HG02571 (cell line): ENCODE measurements around the gene EVL.
A peak's percentile ranks its signal among the peaks of the same experiment; 100 is the strongest.
"Not testable (repeated sequence)": the region's sequence is repeated elsewhere in the genome, so short reads cannot be mapped to it uniquely, and the experiment has no call there.

Experiments used
- ATAC-seq: cut with Tn5 transposase; IDR thresholded peaks from one replicate; pipeline ENCODE4 v1.9.1; 2021; ENCODE audit warnings: mild to moderate bottlenecking, moderate library complexity; ENCODE audit not compliant: unreplicated experiment

EVL gene, protein sequence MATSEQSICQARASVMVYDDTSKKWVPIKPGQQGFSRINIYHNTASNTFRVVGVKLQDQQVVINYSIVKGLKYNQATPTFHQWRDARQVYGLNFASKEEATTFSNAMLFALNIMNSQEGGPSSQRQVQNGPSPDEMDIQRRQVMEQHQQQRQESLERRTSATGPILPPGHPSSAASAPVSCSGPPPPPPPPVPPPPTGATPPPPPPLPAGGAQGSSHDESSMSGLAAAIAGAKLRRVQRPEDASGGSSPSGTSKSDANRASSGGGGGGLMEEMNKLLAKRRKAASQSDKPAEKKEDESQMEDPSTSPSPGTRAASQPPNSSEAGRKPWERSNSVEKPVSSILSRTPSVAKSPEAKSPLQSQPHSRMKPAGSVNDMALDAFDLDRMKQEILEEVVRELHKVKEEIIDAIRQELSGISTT

DNA sequence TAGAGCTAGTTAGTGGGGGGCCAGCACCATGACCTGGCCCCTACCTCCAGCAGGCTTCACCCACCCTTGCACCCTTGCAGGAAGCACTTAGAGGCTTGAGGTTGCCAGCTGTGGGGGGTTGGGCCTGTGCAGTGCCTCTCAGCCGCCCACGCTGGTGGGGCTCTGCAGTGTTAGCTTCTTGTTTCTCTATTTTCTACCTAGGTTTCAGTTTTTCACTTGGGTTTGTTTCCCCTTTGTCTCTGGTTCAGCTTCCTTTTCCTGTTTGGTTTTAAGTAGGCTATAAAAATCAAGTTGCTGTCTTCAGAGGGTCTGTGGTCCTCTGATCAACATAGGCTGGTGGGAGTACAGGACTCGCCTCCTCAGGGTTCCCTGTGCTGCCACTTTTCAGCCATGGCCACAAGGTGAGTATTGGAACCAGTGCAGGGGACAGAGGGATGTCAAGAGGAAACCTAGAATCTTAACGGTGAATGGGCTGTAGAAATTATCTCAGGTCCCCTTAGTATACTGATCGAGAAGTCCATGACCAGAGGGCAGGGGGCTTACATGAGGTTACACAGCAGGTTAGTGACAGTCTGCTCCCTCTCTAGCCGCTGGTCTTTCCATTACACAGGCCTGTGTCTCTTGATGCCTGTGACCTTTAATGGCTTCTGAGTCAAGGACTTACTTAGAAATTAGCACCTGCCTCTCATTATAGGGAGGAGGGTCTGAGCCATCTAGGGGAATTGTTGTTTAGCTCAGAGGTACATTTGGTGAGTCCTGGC, at the start of gene EVL:
Gene EVL (plus strand): TSS at position 312 of the 761 bp plus-strand sequence. CDS start 79 bp downstream, at position 391.
- peak; percentile 42 for ATAC-seq

DNA sequence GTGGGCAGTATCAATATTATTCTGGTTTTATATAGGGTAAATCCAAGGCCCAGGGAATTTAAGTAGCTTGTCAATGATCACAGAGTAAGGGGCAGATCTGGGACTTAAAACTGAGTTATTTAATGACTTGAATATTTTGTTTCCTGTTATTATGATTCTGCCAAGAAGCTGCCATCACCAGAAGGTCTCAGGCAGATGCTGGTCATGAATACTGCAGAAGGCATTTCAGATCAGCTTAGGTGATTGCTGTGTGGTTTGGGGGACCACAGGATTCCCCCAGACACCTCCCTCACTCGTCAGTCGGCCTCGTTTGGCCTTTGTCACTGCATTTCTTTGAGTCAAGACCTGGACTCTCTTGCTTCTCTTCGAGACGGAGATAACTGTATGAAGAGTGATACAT, 47.7 kb upstream of the EVL start:
- no peak for ATAC-seq

DNA sequence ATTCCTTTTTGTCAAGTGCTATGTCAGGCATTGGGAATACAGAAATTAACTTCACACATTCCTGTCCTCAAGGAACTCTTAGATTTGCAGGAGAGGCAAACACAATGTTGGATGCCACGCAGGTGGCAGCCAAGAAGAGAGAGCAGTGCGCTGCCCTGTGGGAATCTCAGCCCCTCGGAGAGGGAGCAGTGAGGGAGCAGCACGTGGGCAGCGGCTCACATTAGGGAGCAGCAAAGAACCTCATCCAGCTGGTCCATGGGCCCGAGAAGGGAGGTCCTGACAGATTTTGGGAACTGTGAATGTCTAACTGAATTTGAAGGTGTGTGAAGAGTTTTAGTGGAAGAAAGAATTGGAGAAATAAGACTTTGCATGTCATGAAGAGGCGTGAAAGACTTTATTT, 47.2 kb upstream of the EVL start:
- no peak for ATAC-seq

DNA sequence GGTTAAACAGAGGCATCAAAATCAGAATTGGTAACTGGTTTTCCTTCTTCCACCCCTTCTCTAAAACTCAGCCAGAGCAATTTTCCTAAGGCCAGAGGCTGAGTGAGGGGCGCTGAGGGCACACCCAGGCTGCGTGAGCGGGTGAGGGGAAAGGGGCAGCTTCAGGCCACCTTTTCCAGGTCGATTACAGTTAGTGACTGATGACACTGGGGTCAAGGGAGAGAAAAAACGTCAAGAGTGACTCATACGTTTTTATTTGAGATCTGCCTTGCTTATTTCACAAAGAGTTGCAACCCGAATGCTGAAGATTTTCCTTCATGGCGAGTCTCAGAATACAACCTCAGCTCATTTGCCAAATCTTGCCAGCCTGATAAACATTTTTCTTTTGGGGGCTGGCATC, 46.7 kb upstream of the EVL start:
- ATAC-seq = no peak

DNA sequence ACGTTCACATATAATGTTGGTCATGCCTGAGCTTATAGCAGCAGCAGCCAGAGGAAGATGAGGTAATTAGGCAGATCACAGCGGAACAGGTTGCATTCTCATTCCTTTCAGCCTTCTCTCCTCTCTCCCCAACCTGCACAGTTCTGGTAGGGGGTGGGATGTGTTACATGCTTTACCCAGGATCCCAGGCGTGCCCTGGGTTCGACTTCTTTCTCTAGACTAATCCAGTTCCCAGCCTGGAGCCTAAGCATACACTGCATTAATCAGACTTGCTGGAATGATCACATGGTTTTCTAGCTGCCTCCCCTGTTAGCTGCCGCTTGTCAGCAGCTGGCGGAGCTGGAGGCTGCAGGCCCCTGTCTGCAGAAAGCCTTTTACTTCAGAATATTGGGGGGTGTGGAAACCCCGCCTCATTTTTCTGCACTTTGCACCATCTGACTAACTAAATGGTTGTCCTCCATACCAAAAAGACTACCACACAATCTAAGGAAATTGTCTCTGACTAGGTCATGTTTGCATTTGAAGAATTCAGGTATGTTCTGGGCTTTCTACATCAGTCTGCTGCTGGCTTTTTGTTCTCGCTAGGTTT, 46.0 kb upstream of the EVL start:
- no peak for ATAC-seq

DNA sequence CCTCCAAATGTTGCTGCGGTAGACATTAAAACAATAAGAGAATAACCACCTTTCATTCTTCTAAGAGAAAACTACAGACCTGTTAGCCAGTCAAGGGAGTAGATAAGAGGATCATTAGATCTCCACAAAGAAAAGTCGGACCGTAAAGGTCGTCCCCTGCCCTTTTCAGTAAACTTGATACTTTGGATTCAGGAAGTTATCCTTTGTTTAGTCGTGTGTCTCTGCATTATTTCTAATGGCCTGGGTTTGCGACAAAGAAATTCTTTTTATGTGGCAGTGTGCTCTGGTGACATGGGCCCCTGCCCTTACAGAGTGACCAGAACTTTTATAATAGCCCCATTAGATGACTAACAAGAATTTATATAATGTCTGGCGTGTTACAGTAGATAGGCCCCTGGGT, 44.6 kb upstream of the EVL start:
- ATAC-seq = no peak

DNA sequence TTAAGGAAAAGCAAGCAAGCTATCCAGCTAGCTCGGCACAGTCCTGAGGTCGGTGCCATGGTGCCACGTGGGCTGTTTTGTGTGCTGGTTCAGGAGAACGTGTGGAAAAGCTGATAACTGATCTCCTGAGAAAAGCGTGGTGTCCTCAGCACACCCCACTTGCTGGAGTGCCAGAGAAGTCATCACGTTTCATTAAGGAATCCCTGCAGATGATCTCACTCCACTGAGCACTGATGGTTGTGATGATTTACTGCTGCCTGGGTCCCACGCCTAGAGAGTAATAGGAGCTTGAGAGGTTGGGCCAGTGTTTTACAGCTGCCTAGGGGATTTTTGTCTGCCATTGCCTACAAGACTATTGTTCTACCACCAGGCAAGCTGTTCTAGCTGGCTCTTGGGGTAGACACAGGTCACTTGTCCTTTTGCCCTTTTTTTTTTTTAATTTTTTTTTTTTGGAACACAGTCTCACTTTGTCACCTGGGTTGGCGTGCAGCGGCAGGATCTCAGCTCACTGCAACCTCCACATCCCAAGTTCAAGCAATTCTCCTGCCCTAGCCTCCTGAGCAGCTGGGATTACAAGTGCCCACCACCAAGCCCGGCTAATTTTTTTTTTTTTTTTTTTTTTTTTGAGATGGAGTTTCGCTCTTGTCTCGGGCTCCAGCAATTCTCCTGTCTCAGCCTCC, 42.3 kb upstream of the EVL start:
- no peak for ATAC-seq

DNA sequence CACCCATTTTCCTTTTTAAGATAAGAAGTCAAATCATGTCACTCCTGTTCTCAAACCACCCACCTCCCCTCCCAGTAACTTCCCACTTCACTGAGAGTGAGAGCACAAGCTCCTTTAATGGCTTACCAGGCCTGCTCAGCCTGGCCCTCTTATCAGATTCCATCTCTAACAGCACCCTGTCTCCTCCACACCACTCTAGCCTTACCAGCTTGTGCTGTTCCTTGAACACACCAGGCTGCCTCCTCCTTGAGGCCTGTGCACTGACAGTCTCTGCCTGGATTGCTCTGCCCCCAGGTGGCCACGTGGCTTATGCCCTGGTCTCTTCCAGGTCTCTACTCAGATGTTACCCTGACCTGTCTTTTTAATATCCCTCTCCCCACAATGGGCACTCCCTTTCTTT, 40.1 kb upstream of the EVL start:
- no peak for ATAC-seq

DNA sequence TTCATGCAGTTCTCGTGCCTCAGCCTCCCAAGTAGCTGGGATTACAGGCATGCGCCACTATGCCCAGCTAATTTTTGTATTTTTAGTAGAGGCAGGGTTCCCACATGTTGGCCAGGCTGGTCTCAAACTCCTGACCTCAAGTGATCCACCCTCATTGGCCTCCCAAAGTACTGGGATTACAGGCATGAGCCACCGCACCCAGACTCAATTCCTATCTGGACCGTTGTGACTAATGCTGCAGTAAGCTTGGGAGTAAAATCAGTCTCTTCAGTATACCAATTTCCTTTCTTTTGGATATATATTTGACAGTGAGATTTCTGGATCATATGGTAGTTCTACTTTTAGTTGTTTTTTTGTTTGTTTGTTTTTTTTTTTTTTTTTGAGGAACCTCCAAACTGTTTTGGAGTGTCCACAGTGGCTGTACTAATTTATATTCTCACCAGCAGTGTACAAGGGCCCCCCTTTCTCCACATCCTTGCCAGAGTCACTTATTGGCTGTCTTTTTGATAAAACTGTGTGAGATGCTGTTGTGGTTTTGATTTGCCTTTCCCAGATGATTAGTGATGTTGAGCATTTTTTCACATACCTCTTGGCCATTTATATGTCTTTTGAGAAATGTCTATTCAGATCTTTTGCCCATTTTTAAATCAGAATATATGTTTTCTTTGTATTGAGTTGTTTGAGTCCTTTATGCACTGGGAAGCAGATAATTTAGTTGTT, 37.3 kb upstream of the EVL start:
- ATAC-seq = no peak

DNA sequence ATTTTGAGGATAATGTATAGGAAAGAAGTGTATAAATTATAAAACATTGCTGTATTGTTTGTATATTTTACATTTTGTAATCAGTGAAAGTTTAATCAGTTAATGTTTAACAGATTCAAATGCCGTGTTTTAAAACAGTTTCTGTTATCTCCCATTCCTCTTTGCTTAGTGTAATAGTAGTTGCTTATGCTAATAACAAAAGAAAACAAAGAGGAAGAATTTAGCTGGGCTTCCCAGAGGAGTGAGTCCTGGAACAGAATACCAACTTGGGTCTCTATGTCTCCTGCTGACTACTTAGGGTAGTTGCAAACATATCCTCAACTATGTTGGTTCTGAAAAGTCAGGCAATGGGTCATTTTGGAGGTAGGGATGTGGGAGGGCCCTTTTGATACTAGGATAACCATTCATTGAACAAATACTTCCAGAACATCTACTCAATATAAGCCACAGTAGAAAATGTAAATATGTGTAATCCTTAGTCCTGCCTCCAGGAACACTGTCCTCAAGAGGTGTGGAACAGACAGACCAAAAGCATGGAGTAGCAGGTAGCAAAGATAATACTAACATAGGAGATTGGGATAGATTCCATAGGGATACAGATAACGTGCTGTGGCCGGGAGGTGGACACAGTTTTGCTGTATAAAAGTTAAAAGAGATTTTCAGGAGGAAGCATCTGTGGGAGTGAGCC, 36.1 kb upstream of the EVL start:
- no peak for ATAC-seq

DNA sequence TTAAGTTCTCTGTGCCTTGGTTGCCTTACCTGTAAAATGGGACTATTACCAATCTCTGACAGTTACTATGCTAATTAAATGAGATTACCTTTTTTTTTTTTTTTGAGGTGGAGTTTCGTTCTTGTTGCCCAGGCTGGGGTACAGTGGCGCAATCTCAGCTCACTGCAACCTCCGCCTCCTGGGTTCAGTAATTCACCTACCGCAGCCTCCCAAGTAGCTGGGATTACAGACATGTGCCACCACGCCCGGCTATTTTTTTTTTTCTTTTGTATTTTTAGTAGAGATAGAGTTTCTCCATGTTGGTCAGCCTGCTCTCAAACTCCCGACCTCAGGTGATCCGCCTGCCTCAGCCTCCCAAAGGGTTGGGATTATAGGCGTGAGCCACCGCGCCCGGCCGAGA, 35.2 kb upstream of the EVL start:
- not testable (repeated sequence) for ATAC-seq

DNA sequence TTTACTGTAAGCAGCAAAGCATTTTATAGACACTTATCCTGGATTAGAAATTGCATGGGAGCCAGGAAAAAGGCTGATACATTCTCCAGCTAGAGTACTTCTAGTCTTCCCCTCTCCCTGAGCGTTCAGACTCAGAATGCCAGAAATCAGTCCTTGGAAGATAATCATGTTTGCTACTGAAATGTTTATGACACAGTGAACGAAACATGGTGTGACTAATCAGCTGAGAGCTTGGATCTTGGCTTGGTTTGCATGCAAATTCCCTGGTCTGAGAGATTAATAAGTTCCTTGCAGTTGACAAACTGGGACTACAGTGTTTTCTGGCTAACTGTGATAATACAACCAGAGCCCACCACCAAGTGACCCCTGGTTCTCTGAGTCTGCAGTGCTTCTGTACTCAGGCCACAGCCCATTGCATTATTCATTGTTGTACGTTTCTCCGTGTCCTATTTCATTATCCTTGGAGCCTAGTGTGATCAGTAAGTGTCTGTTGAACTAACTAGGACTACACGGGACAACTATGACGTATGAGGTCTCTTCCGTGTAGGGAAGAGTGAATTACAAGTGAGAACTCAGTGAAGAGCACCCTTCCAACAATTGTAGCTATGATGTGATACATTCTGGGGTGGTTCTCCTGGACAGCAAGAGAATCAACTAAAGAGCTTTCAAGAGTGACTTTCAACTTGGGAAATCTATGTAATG, 34.6 kb upstream of the EVL start:
- ATAC-seq = no peak

DNA sequence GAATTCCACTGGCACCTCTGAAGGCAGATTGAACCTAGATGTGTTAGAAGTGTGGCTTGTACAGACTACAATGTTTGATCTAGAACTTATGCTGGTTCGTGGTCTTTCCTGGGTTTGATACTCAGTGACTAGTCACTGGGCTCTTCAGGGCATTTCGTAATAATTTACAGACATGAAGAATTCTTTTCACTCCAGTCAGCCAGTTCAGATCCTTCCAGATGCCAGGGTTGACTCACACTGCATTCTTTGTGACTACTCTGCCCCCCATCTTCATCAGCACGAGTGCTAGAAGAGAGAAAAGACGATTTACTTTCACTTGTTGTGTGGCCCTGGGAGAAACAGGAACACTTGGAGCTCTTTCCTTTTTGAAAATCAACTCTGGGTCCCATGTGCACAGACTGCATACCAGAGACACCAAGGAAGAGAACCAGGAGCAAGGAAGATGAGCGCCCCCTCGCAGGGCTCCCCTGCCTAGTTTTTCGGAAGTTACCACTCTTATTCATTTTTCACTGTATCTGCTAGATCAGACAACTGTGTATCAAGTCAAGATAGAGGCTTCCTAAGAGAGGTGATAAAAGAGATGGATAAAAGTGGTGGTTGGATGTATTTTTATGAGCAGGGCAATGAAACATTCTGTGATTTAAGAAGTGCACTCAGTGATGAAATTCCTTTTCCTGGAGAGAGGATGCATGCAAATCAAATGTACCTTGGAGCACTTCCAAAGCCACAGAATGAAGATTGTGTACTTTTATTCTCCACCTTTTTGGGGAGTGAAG, 33.5 kb upstream of the EVL start:
- ATAC-seq = no peak

DNA sequence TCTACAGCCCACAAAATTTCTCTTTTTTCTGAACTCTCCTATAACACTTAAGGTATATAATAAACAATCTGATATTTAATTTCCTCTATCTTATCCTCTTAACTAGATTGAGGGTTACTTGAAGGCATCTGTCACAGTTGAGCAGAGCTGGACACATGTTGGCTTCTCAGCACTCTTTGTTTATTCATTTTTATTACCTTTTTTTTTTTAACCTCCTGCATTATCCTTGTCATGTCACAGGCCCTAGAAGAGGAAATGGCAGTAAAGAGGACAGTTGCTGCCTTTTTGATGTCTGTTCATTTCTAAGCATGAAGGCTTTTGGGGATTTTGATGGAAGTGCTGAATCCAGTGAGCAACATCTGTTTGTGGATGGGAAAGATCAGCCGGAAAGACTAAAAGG, 32.5 kb upstream of the EVL start:
- no peak for ATAC-seq

DNA sequence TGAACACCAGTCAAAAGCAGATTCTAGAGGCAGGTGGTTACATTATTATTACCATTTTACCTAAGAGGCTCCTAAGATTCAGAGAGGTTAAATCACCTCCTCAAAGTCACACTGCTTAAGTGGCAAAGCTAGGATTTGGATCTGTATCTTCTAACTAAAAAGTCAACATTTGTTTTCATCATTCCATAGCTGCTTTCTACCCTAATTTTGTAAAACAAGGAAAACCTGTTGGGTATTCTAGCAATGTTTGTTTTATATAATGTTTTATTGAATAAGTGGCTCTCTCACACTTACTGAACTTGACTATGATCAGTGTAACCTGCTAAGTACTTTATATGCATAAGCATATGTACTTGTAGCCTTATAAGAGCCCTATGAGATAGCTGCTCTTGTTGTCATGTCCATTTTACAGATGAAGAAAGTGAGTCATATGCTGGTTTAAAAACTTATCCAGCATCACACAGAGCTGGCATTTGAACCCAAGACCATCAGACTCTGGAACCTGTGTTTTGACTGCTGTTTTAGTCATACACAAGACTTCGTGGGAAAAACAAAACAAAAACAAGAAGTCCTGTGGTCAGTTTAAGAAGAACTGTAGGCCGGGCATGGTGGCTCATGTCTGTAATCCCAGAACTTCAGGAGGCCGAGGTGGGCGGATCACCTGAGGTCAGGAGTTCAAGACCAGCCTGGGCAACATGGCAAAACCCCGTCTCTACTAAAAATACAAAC, 31.7 kb upstream of the EVL start:
- no peak for ATAC-seq

DNA sequence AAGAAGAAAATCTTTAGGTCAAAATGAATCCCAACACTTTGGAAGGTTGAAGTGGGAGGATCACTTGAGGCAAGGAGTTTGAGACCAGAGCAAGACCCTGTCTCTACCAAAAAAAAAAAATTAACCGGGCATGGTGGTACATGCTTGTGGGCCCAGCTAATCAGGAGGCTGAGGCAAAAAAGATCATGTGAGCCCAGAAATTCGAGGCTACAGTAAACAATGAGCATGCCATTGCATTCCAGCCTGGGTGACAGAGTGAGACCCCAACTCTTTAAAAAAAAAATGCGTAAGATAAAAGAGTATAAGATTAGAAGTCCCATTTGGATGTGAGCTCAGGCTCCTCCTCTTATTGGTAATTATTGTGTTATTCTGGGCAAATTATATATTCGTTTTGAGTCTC, 30.8 kb upstream of the EVL start:
- no peak for ATAC-seq

DNA sequence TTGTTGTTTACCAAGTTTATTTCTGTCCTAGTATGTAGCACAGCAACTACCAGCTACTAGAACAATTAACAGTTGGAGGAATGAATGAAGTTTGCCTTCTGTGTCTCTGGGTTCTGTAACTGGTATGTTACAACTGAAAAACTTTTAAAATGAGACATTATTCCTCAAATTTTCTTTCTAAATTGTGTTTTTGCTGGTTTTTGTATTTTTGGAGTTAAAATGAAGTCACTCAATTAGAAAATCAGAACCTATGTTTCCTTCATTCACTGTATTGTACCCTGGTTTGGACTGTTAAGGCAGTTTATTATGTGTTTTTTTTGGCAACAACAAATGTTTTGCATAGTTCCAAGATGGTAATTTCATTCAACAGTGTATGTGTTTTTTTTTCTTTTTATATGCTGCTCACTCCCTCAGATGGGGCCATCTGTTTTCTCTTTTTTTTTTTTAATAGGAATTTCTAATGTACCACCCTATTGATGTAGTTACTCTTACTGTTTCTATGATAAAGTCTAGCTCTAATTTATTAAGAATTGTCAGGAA, 30.2 kb upstream of the EVL start:
- no peak for ATAC-seq

DNA sequence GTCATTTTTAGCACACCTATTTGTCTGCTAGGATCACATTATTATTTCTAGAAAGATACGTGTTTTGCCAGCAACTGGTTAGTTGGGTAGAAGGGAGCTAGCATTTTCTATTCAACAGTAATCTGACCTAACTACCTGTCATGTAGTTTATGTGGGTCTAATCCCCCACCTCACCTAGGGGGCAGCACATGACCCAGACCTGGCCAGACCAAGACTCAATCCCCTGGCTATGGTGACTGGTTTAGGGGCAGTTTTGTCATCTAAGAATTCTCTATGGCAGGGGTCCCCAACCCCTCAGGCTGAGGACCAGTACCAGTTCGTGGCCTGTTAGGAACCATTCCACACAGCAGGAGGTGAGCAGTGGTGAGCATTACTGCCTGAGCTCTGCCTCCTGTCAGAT, 29.5 kb upstream of the EVL start:
- ATAC-seq = no peak
